NCI-H345 treated with DMSO at 0.1 percent for 48 hours (cell line): Measurements from ENCODE around the gene FKRP.
"Not testable (repeated sequence)": the region's sequence is repeated elsewhere in the genome, so short reads cannot be mapped to it uniquely, and the experiment has no call there.

Source experiments
- DNase-seq: peaks from one replicate; lab custom pipeline; 2025; ENCODE audit not compliant: unreplicated experiment; lab: John Stamatoyannopoulos, UW

FKRP gene

GRCh38 chr19:46785054-46785979 is 39.5 kb downstream of the FKRP start:
- DNase-seq, result no peak

- DNase-seq, result no peak
These were observed 40.1 kb downstream of the FKRP start for GRCh38 chr19:46785980-46786235.

- DNase-seq, result no peak
These were observed 40.6 kb downstream of the FKRP start for GRCh38 chr19:46786236-46787039.

- no peak for DNase-seq
These were observed 41.1 kb downstream of the FKRP start for GRCh38 chr19:46787040-46787330.

GRCh38 chr19:46787331-46788261 is 41.7 kb downstream of the FKRP start:
- no peak for DNase-seq

GRCh38 chr19:46788262-46788967 is 42.6 kb downstream of the FKRP start, which contains the start of gene SLC1A5:
Gene SLC1A5, minus strand, starts transcription at chr19:46788594. Its CDS starts 629 bp downstream, at chr19:46787965.
- peak; percentile 81 for DNase-seq

- no peak for DNase-seq
These were observed 43.1 kb downstream of the FKRP start for GRCh38 chr19:46788968-46789338.

- DNase-seq, result no peak
These were observed 43.5 kb downstream of the FKRP start for GRCh38 chr19:46789371-46789770.

GRCh38 chr19:46791944-46792343 is 46.1 kb downstream of the FKRP start:
- DNase-seq, result no peak

- no peak for DNase-seq
These were observed 52.0 kb downstream of the FKRP start for GRCh38 chr19:46797881-46798280.

GRCh38 chr19:46798713-46799112 is 52.9 kb downstream of the FKRP start:
- no peak for DNase-seq

- DNase-seq, result no peak
These were observed 56.3 kb downstream of the FKRP start for GRCh38 chr19:46802152-46802551.

GRCh38 chr19:46803555-46803954 is 57.7 kb downstream of the FKRP start:
- no peak for DNase-seq

- DNase-seq, result not testable (repeated sequence)
These were observed 58.6 kb downstream of the FKRP start for GRCh38 chr19:46804432-46804831.

- DNase-seq, result no peak
These were observed 60.8 kb downstream of the FKRP start for GRCh38 chr19:46806656-46807055.
